LHCN-M2 (cell line): ENCODE results near the gene LGR6. TPM values are rescaled to one million over a fixed set of nuclear protein-coding genes. Genes with fewer than 3 reads are reported as not detected.
"Not testable (repeated sequence)": the region's sequence is repeated elsewhere in the genome, so short reads cannot be mapped to it uniquely, and the experiment has no call there.

Source experiments
- DNase-seq: peaks from one replicate; pipeline ENCODE4 v3.0.0-alpha.2; 2012; ENCODE audit warnings: low read depth
- polyA plus RNA-seq: library from polyadenylated mRNA; unstranded; fragments of >200 nt; gene quantifications from one replicate; pipeline ENCODE4 v1.2.1, GENCODE V29; 2012; ENCODE audit warnings: missing spikeins
- total RNA-seq: library from RNA; depleted of rRNA; stranded (reverse); fragments of >200 nt; gene quantifications from 2 replicates; pipeline ENCODE4 v1.2.3, GENCODE V29; 2014; rRNA removed

LGR6 gene, protein sequence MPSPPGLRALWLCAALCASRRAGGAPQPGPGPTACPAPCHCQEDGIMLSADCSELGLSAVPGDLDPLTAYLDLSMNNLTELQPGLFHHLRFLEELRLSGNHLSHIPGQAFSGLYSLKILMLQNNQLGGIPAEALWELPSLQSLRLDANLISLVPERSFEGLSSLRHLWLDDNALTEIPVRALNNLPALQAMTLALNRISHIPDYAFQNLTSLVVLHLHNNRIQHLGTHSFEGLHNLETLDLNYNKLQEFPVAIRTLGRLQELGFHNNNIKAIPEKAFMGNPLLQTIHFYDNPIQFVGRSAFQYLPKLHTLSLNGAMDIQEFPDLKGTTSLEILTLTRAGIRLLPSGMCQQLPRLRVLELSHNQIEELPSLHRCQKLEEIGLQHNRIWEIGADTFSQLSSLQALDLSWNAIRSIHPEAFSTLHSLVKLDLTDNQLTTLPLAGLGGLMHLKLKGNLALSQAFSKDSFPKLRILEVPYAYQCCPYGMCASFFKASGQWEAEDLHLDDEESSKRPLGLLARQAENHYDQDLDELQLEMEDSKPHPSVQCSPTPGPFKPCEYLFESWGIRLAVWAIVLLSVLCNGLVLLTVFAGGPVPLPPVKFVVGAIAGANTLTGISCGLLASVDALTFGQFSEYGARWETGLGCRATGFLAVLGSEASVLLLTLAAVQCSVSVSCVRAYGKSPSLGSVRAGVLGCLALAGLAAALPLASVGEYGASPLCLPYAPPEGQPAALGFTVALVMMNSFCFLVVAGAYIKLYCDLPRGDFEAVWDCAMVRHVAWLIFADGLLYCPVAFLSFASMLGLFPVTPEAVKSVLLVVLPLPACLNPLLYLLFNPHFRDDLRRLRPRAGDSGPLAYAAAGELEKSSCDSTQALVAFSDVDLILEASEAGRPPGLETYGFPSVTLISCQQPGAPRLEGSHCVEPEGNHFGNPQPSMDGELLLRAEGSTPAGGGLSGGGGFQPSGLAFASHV
- not detected in 2 replicates for total RNA-seq
- 0.07 TPM for polyA plus RNA-seq

- DNase-seq: no peak
These were observed at the start of gene LGR6 for GRCh38 chr1:202193614-202194327. Gene LGR6, plus strand, starts transcription at chr1:202193799. Its CDS starts 191 bp downstream, at chr1:202193990.

DNA sequence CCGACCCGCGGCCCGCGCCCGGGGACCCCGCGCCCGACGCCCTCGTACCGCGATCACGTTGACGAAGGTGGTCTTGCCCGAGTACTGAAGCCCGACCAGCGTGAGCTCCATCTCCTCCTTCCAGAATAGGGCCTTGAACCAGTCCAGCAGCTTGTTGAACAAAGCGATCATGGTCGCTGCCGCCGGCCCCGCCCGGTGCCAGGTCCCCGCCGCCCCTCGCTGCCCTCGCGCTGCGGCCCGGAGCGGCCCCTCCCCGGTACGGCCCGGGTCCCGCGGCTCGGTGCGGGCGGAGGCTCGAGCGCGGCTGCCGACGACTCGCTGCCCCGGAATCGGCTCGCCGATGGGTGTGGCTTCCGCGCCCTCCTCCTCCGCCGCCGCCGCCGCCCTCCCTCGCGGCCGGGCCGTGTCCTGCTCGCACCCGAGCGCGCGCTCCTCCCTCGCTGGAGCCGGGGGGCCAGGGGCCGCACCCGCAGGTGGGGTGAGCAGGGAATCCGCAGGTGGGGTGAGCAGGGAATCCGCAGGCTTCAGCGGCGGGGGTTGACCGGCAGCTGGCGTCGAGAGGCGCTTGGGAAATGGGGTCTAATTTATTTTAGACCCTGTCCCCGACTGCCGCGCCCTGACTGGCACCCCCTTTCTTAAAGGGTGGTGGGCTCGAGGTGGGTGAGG, 49.1 kb upstream of the LGR6 start, which contains the start of gene ARL8A:
Gene ARL8A (minus strand): TSS at position 336 of the 666 bp plus-strand sequence. CDS start 165 bp downstream, at position 171.
- no peak for DNase-seq

DNA sequence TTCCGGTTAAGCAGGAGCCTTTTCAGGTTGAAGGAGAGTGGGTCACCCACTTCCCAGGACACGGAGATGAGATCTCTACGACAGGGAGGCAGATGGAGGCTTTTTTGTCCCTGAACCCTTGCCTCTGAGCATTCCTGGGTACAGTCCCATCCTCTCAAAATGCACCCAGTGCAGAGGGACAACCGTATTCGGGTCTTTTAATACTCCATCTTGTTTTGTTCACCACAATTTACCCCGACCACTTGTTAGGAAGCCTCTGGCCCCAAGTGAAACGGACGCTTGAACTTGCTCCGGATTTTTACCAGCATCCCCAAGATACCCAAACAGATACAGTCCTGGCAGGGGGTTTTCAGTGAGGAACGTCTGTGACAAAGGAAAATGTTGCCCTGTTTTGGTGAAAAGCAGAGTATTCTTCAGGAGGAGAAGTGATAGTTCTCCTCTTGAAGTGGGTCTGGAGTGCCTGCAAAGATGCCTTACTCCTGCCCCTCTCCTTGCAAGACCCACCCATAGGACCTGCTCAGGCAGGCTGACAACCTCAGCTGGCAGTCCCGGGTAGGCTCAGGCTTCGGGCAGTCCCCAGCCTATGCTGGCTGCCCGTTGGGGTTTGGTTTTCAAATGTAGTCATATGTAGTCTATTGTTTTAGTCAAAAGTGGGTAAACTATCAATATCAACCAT, 48.4 kb upstream of the LGR6 start:
- no peak for DNase-seq

DNA sequence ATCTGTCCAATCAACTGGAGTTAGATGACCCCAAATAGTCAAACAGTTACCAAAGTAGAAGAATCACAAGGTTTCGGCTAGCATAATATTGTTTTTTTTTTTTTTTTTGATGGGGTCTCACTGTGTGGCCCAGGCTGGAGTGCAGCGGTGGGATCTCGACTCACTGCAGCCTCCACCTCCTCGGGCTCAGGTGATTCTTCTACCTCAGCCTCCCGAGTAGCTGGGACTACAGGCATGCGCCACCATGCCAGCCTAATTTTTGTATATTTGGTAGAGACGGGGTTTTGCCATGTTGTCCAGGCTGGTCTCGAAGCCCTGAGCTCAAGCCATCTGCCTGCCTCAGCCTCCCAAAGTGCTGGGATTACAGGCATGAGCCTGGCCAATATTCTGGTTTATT, 47.9 kb upstream of the LGR6 start:
- not testable (repeated sequence) for DNase-seq

- DNase-seq: no peak
These were observed 47.3 kb upstream of the LGR6 start for GRCh38 chr1:202146279-202146678.

- DNase-seq: no peak
These were observed 46.6 kb upstream of the LGR6 start for GRCh38 chr1:202146993-202147392.

DNA sequence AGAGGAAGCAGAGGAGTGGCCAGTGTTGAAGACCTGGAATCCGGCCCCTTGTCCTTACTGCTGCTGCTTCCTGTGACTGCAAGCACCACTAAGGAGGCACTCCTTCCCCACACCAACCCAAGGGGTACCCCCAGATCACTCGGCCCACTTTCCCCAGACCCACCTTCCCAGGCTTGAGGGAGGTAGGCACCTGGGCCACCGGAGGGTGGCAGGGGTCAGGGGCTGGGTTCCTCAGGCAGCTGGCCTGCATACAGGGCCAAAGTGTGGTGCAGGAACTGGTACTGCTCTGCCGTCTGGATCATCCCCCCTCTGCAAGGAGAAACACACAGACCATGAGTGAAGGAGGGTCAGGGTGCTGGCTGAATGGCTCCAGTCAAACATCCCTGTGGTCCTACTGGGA, 45.2 kb upstream of the LGR6 start:
- no peak for DNase-seq

GRCh38 chr1:202149566-202149965, 44.0 kb upstream of the LGR6 start:
- DNase-seq: no peak

- DNase-seq: no peak
These were observed 43.4 kb upstream of the LGR6 start for GRCh38 chr1:202150187-202150586.

DNA sequence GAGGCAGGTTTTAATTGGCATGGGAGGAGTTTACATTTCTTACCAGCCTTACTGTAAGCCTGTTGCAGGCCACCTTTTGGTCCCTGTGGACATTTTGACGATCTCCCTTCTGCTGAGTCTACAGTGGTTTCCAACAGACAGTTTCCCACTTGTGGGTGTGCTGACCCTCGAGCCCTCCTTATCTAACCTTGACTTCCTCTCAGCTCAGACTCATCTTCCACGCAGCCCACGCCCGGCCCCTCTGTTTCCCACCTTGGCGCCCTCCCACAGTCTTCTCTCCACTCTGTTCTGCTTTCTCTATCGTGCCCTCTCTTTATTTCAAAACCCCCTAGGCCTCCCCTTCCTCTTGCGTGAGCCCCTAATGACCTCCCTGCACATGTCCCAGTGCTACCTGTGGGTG, 43.0 kb upstream of the LGR6 start:
- no peak for DNase-seq

DNA sequence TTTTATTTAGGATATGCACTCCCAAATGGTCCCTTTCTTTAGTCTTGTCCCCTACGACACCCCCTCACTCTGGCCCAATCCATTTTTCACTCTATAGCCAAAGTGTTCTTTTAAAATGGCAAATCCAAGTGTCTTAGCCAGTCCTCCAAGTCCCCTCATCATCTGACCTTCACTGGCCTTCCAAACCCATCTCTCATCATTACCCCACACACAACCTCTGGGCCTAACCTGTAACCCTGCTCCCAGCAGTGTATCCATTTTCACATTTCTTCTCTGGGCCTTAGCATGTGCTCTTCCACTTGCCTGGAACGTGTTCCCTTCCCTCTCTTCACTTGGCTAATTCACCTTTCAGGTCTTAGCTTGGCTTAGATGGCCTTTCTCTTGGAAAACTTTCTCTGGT, 42.6 kb upstream of the LGR6 start:
- DNase-seq: no peak

DNA sequence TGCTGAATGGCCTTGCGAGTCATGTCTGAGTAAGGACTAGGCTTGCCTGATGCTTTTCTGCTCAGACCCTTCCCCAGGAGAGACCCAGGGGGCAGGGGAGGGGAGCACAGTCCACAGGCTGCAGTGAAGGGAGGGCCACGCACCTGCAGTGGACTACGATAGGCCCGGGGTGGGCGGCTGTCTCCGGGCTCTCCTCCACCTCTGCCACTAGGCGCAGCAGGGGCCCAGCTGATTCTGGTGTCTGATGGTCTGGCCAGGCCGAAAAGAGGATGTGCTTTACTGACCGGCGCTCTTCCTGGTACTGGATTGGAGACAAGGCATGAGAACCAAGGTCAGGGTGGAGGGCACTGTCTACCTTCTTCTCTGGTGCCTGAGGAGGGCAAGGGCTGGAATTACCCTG, 41.2 kb upstream of the LGR6 start:
- DNase-seq: no peak

DNA sequence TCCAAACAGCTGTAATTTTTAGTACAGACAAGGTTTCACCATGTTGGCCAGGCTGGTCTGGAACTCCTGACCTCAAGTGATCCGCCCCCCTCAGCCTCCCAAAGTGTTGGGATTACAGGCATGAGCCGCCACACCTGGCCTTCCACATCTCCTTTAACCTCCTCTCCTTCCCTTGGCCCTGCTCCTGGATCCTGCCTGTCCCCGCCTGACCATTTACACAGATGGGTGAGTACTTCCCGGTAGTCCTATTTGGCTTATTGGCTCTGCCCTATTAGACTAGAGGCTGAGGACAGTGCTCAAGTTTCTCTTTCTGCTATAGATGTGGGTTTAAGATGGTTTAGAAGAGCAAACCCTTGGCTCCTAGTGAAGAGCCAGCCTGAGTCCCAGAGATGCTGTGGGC, 40.3 kb upstream of the LGR6 start:
- DNase-seq: no peak

GRCh38 chr1:202154148-202154765, 39.3 kb upstream of the LGR6 start:
- no peak for DNase-seq

- DNase-seq: peak; percentile 69
These were observed 38.7 kb upstream of the LGR6 start for GRCh38 chr1:202154766-202155477.

DNA sequence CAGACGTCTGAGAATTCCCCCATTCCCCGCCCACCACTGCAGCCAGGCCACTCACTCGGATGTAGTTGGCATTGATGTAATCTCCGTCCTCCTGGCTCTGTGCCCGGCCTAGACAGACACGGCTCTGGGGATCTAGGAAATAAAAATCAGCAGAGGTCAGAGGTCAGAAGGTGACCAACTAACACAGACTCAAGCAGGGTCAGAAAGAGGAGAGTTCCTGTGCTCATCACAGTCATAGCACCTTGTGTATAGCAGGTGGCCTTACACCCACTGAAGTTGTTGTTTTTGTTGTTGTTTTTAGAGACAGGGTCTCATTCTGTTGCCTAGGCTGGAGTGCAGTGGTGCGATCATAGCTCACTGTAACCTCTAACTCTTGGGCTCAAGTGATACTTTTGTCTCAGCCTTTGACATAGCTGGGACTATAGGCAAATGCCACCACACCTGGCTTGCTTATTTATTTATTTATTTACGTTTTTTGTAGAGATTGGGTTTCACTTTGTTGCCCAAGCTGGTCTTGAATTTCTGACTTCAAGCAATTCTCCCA, 38.0 kb upstream of the LGR6 start:
- DNase-seq: no peak

DNA sequence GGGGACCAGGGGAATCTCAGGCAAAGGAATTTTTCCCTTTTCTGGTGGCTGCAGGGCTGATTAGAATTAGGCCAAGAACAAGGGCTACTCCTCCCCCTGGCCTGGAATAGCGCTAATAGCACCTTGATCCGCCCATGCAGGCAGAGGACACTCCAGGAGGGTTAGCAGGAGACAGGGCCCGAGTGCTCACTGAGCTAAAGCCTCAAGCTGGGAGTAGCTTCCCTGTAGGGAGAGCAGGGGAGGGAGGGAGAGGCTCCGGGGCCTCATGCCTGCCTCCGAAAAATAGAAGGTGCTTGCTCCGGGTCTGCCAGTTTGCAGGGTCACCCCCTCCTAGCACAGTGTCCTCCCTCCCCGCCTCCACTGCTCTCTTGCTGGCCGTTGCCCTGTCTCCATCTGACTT, 37.0 kb upstream of the LGR6 start:
- no peak for DNase-seq

DNA sequence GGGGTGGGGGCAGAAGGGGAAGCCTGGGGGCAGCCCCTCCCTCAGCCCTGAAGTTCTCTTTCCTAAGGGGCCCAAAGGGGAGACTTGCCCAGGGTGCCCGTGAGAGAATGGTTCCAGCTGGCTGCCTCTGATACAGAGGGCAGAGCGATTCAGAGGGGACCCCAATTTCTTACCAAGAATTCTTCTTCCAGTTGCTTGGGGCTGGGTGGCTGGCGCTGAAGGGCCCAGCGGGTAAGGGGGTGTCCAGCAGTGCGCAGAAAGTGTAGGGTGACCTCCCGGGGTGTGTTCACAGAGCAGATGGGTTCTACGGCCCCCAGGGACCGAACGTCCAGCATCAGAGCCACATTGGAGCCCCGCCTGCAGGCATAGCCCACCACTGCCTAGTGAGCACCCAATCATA, 35.7 kb upstream of the LGR6 start:
- no peak for DNase-seq
